Tibial nerve (tissue), 4 donors: Measurements from ENCODE around the gene MROH2B. TPM values are rescaled to one million over a fixed set of nuclear protein-coding genes. Genes with fewer than 3 reads are reported as not detected.

ENCODE experiments used
- DNase-seq, 2 donors: peaks; one replicate each; pipeline ENCODE4 v3.0.0-alpha.2; 2019; ENCODE audit warnings: low spot score in 2 of 2
- H3K27ac ChIP-seq, 4 donors: fragments of 200-600 bp; sonication (generic) in 3 of 4; one replicate each; pipeline ENCODE4 v1.5.1; 2017 to 2019; ENCODE audit warnings: mild to moderate bottlenecking in 1 of 4
- H3K27me3 ChIP-seq, 2 donors: fragments of 200-600 bp; sonication (generic) in 1 of 2; one replicate each; pipeline versions ENCODE4 v1.5.1 to v1.6.0; 2017 to 2019
- H3K36me3 ChIP-seq, 3 donors: fragments of 200-600 bp; sonication (generic); one replicate each; pipeline ENCODE4 v1.5.1; 2018 to 2019
- H3K4me1 ChIP-seq, 4 donors: fragments of 200-600 bp; sonication (generic) in 3 of 4; one replicate each; pipeline ENCODE4 v1.5.1; 2017 to 2019
- H3K4me3 ChIP-seq, 4 donors: fragments of 200-600 bp; sonication (generic) in 3 of 4; one replicate each; pipeline ENCODE4 v1.5.1; 2017 to 2019; ENCODE audit warnings: mild to moderate bottlenecking in 1 of 4, moderate library complexity in 1 of 4
- H3K9me3 ChIP-seq, 4 donors: fragments of 200-600 bp; sonication (generic) in 3 of 4; one replicate each; pipeline ENCODE4 v1.5.1; 2017 to 2019
- EP300 ChIP-seq, 2 donors: sonication (generic); formaldehyde crosslinking; IDR thresholded peaks; one replicate each; pipeline ENCODE4 v1.6.1; 2017; ENCODE audit warnings: antibody characterized with exemption in 2 of 2, mild to moderate bottlenecking in 1 of 2
- POLR2A ChIP-seq, 2 donors: fragments of 450-650 bp; IDR thresholded peaks; one replicate each; pipeline ENCODE4 v1.6.1; 2017; ENCODE audit warnings: antibody characterized with exemption in 2 of 2, mild to moderate bottlenecking in 2 of 2, moderate library complexity in 2 of 2
- WGBS, 2 donors: methylation state at CpG; one replicate each; pipeline ENCODE4 v1.1.5; 2018; 5-methylcytosine and 5-hydroxymethylcytosine counted together
- total RNA-seq, 4 donors: library from RNA; depleted of rRNA; stranded (reverse); fragments of >200 nt; gene quantifications; one replicate each; pipeline ENCODE4 v1.1.0, GENCODE V29; 2016
- TF ChIP-seq, protein P1 (sequence below), 5 experiments: fragments of 200-600 bp in 3 of 5; fragments of 450-650 bp in 2 of 5; sonication (generic) in 3 of 5; IDR thresholded peaks; one replicate each; pipeline ENCODE4 v1.5.1; 2016 to 2019; ENCODE audit warnings: antibody characterized with exemption in 5 of 5, mild to moderate bottlenecking in 3 of 5, moderate library complexity in 2 of 5

MROH2B gene
- not detected for total RNA-seq

DNA sequence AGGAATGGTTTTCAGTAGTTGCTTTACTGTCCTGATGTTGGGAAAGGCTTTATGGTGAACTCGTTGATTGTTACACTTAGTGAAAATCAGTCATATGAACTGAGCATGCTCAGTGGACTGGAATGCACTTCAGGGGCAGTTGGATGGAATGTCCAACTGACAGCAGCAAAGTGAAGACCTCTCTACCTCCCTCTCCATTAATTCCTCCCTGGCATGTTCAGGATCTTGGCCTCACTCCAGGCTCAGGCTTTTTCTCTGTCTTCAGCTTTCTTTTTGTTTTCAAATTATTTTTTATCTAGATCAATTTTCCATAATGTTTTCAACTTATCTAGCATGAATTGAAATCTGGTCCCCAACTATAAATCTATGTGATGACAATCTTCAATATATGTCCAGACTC lies at the start of gene MROH2B:
Gene MROH2B (minus strand): TSS at position 101 of the 400 bp plus-strand sequence. CDS start 490 bp downstream, outside the sequence.
- TF ChIP-seq, protein P1, sequence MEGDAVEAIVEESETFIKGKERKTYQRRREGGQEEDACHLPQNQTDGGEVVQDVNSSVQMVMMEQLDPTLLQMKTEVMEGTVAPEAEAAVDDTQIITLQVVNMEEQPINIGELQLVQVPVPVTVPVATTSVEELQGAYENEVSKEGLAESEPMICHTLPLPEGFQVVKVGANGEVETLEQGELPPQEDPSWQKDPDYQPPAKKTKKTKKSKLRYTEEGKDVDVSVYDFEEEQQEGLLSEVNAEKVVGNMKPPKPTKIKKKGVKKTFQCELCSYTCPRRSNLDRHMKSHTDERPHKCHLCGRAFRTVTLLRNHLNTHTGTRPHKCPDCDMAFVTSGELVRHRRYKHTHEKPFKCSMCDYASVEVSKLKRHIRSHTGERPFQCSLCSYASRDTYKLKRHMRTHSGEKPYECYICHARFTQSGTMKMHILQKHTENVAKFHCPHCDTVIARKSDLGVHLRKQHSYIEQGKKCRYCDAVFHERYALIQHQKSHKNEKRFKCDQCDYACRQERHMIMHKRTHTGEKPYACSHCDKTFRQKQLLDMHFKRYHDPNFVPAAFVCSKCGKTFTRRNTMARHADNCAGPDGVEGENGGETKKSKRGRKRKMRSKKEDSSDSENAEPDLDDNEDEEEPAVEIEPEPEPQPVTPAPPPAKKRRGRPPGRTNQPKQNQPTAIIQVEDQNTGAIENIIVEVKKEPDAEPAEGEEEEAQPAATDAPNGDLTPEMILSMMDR (IDR thresholded peaks at IDR 0.05) = no peak
- TF ChIP-seq EP300 (IDR thresholded peaks at IDR 0.05) = no peak
- TF ChIP-seq POLR2A (IDR thresholded peaks at IDR 0.05) = no peak
- H3K9me3 ChIP-seq = no peaks in the 10 kb centered on the region
- DNase-seq = no peak
- H3K4me3 ChIP-seq = no peak within 1 kb of the TSS
- no peaks in the 10 kb centered on the region for H3K36me3 ChIP-seq
- no peaks in the 10 kb centered on the region for H3K27me3 ChIP-seq
- no peak within 1 kb of the TSS for H3K27ac ChIP-seq
- no peaks in the 10 kb centered on the region for H3K4me1 ChIP-seq
- 73 to 83% methylated on average over 1 of the region's 1 CpG for WGBS, 2 donors

DNA sequence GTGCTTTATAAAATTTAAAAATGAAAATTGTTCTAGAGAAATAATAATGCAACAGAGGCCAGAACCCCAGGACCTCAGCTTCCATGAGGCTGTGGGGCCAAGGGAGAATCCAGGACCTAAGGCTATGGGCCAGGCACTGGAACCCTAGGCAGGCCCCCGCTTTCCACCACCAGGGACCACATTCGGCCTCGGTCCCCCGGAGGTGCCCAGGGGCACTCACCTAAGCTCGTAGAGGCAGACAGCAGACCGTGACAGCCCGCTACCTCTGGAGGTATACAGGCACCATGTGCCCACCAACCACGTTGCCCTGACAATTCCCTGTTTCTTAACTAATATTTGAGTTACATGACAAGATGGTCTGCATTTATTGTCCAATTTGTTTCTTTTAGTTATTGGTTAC lies 49.5 kb upstream of the MROH2B start:
- H3K27me3 ChIP-seq = no peaks in the 10 kb centered on the region
- no peaks in the 10 kb centered on the region for H3K9me3 ChIP-seq
- H3K27ac ChIP-seq = no peak overlapping the region
- no peaks in the 10 kb centered on the region for H3K4me1 ChIP-seq
- H3K4me3 ChIP-seq = no peak overlapping the region
- H3K36me3 ChIP-seq = no peaks in the 10 kb centered on the region
- no peak for DNase-seq
- WGBS, 2 donors = 90 to 93% methylated on average over 8 of the region's 8 CpGs
- TF ChIP-seq, protein P1 (IDR thresholded peaks at IDR 0.05) = no peak
- TF ChIP-seq POLR2A (IDR thresholded peaks at IDR 0.05) = no peak
- no peak for TF ChIP-seq EP300 (IDR thresholded peaks at IDR 0.05)

DNA sequence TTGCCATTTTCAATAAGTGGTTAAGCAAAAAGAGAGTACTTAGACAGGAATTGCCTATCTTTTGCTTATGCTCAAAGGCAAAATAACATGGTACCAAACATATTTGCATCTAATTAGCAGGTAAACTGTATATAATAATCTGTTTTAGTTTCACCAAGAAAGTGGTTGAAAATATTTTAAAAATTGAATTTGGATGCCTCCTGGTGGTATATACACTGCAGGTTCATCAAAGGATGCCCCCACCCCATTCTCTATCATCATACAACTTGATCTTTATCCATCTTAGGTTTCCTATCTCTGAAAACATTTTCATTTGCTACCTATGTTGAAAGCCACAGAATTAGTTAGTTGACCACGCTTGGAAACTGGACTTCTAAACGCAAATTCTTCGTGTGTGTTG lies 47.0 kb upstream of the MROH2B start:
- no peak for DNase-seq
- Histone ChIP-seq H3K27me3 (no peaks in the 10 kb centered on the region), H3K9me3 (no peaks in the 10 kb centered on the region), H3K27ac (no peak overlapping the region), H3K4me3 (no peak overlapping the region), H3K36me3 (no peaks in the 10 kb centered on the region), H3K4me1 (no peaks in the 10 kb centered on the region)
- WGBS, 2 donors = 90 to 96% methylated on average over 3 of the region's 3 CpGs
- TF ChIP-seq, protein P1 (IDR thresholded peaks at IDR 0.05) = no peak
- TF ChIP-seq POLR2A (IDR thresholded peaks at IDR 0.05) (no peak), EP300 (IDR thresholded peaks at IDR 0.05) (no peak)

DNA sequence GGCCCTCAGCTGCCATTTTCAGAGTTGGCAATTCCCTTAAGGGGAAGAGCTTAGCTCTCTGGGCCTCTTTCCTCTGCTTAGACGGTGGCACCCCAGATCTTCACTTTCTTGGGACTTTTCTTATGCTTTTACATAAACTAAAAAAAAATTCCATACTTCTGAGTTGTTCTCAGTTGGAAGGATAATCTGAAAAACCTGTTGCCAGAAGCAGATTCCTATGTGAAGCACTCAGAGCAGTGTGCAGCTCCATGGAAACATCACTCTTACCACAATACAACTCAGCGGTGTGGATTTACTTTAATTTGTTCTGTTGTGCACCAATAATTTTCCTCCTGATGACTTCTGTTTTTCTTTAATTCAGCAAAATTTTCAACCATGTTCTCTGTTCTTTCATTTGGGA lies 44.1 kb upstream of the MROH2B start:
- WGBS, 2 donors = 64 to 74% methylated on average over 2 of the region's 2 CpGs
- no peak for TF ChIP-seq EP300 (IDR thresholded peaks at IDR 0.05)
- TF ChIP-seq, protein P1 (IDR thresholded peaks at IDR 0.05) = no peak
- TF ChIP-seq POLR2A (IDR thresholded peaks at IDR 0.05) = no peak

DNA sequence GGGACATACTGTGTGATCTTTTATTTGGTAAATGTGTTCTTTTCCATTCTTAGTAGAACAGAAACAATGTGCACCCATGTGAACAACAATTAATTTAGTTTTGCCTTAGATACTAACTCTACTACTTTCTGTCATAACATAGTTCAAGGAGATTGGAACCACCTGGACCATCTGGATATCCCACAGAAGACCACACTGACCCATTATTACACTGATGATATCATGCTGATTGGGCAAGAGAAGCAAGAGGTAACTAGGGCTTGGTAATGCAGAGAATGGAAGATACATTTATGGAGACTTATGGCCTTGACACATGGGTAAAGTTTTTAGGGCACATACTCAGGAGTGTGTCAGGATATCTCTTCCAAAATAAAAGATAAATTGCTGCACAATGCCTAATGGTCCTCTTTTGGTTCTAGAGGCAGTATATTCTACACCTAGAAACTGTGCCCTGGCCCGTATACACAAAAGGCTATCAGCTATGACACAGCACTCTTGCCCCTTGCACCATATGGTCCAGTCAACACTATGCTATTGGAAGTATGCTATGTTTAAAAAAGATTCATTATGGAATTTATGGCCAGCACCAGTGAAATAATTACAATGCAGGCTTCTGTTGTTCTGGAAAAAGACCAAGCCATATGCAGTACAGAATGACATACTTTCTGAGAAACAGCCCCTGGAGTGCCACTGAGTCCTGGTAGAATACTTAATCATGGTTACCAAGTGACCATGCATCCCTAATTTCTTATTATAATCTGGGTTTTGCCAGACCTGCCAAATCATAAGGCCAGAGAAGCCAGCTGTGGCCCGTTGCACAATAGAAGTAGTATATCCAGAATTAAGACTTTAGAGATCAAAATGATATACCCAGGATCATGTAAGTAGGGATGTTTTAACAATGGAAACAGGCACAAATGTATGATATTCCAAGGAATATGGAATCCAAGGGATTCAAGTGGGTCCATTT lies 41.6 kb upstream of the MROH2B start:
- Histone ChIP-seq H3K9me3 (no peaks in the 10 kb centered on the region), H3K27me3 (no peaks in the 10 kb centered on the region), H3K36me3 (no peaks in the 10 kb centered on the region), H3K27ac (no peak overlapping the region), H3K4me1 (no peaks in the 10 kb centered on the region), H3K4me3 (no peak overlapping the region)
- no peak for DNase-seq
- WGBS, 2 donors = 65 to 72% methylated on average over 2 of the region's 2 CpGs
- TF ChIP-seq, protein P1 (IDR thresholded peaks at IDR 0.05) = no peak
- TF ChIP-seq EP300 (IDR thresholded peaks at IDR 0.05) (no peak), POLR2A (IDR thresholded peaks at IDR 0.05) (no peak)

More for the DNA sequence above, 44.1 kb upstream of the MROH2B start:
- Histone ChIP-seq H3K27me3 (no peaks in the 10 kb centered on the region), H3K9me3 (no peaks in the 10 kb centered on the region), H3K36me3 (no peaks in the 10 kb centered on the region), H3K4me1 (no peaks in the 10 kb centered on the region), H3K4me3 (no peak overlapping the region), H3K27ac (no peak overlapping the region)
- no peak for DNase-seq
